GM12878 (cell line): Measurements from ENCODE around the gene PRTN3. TPM values are rescaled to one million over a fixed set of nuclear protein-coding genes. Genes with fewer than 3 reads are reported as not detected.

Experiments
- BHLHE40 ChIP-seq, 2 experiments: fragments of 450-650 bp in 1 of 2; IDR thresholded peaks; 2 replicates each; pipeline ENCODE4 v1.6.1; 2011 to 2017; ENCODE audit warnings: low read depth in 2 of 2, borderline replicate concordance in 1 of 2, improper control_type of control experiment in 1 of 2, low read length in 1 of 2, mild to moderate bottlenecking in 1 of 2
- HDGF ChIP-seq: fragments of 450-650 bp; IDR thresholded peaks from 2 replicates; pipeline ENCODE4 v1.6.1; 2016; ENCODE audit warnings: antibody characterized with exemption
- KDM1A ChIP-seq: fragments of 200-600 bp; sonication (generic); IDR thresholded peaks from 2 replicates; pipeline ENCODE4 v1.6.1; 2016; ENCODE audit warnings: borderline replicate concordance
- POU2F2 ChIP-seq: IDR thresholded peaks from 3 replicates; pipeline ENCODE4 v1.6.1; 2011; ENCODE audit warnings: low read depth, mild to moderate bottlenecking, low read length, borderline replicate concordance
- REST ChIP-seq: IDR thresholded peaks from 2 replicates; pipeline ENCODE4 v1.6.1; 2012; ENCODE audit warnings: mild to moderate bottlenecking, low read depth, low read length
- SKIL ChIP-seq: fragments of 450-650 bp; IDR thresholded peaks from 2 replicates; pipeline ENCODE4 v1.6.1; 2017; ENCODE audit warnings: mild to moderate bottlenecking, low read depth, inconsistent platforms; ENCODE audit not compliant: poor library complexity, severe bottlenecking
- SRF ChIP-seq, 2 experiments: IDR thresholded peaks; 2 replicates each; pipeline ENCODE4 v1.6.1; 2011; ENCODE audit warnings: low read depth in 2 of 2, low read length in 2 of 2, mild to moderate bottlenecking in 1 of 2, moderate library complexity in 1 of 2
- TCF3 ChIP-seq: IDR thresholded peaks from 2 replicates; pipeline ENCODE4 v1.6.1; 2012; ENCODE audit warnings: low read depth, mild to moderate bottlenecking, low read length, borderline replicate concordance; ENCODE audit not compliant: insufficient read depth
- YBX1 ChIP-seq: fragments of 450-650 bp; IDR thresholded peaks from 2 replicates; pipeline ENCODE4 v1.6.1; 2016; ENCODE audit warnings: antibody characterized with exemption
- polyA plus RNA-seq, 11 experiments: library from polyadenylated mRNA; depleted of rRNA in 4 of 11; unstranded in 6 of 11; stranded (reverse) in 5 of 11; fragments of >200 nt; fragmentation: Nextera tagmentation in 4 of 11; fragmentation: Illumina TruSeq in 1 of 11; extraction: Ambion mirVana in 4 of 11; extraction: Trizol in 1 of 11; gene quantifications; 1 replicate in 1 of 11; 2 replicates in 10 of 11; pipeline versions ENCODE4 v1.2.1 to v1.2.3, GENCODE V29; 2011 to 2016; ENCODE audit warnings: inconsistent platforms in 2 of 11, missing spikeins in 2 of 11, low read depth in 1 of 11
- total RNA-seq, 4 experiments: library from RNA; depleted of rRNA in 3 of 4; stranded (reverse); fragments of >200 nt in 3 of 4; fragmentation: Illumina TruSeq in 1 of 4; extraction: Trizol in 1 of 4; gene quantifications; 2 replicates each; pipeline versions ENCODE4 v1.2.1 to v1.2.3, GENCODE V29; 2013 to 2021

The PRTN3 gene
- total and polyA plus RNA-seq, 10 of the 15 experiments (the other 5 are each of a cell fraction or from before 2014, with no cell fraction given), result 0.08 TPM; not detected in 9

GRCh38 chr19:890831-891230, 50.0 kb downstream of the PRTN3 start (continued):
- no peak for TF ChIP-seq REST
- TF ChIP-seq SKIL, result no peak
- TF ChIP-seq BHLHE40 (IDR thresholded peaks at IDR 0.05; ENCODE audit: borderline replicate concordance in 1 of 2, low read depth in 2 of 2, low read length in 1 of 2), result no peak
- TF ChIP-seq SRF (IDR thresholded peaks at IDR 0.05; ENCODE audit: low read depth in 2 of 2, low read length in 2 of 2), result no peak
- TF ChIP-seq TCF3, result no peak
- no peak for TF ChIP-seq KDM1A
- no peak for TF ChIP-seq YBX1
- no peak for TF ChIP-seq HDGF
- no peak for TF ChIP-seq POU2F2
- TF ChIP-seq, all 136 proteins: peak for 0
